GM23338 (cell line): ENCODE results near the gene TPO. TPM values are rescaled to one million over a fixed set of nuclear protein-coding genes. Genes with fewer than 3 reads are reported as not detected.

Source experiments
- ATAC-seq: fragments of 200-7000 bp; cut with Tn5 transposase; 3 replicates; pipeline ENCODE4 v1.9.1; 2020
- DNase-seq: peaks from one replicate; pipeline ENCODE4 v3.0.0-alpha.2; 2015; ENCODE audit warnings: low spot score
- H2AFZ ChIP-seq: fragments of 200-600 bp; sonication (generic); 2 replicates; pipeline ENCODE4 v1.8.0; 2016; ENCODE audit warnings: antibody characterized with exemption, mild to moderate bottlenecking, moderate library complexity
- H3F3A ChIP-seq: fragments of 200-600 bp; sonication (generic); replicated peaks from 2 replicates; pipeline ENCODE4 v1.8.0; 2017; ENCODE audit warnings: antibody characterized with exemption, mixed run types, low read depth
- H3K27ac ChIP-seq: fragments of 200-600 bp; sonication (generic); 2 replicates; pipeline ENCODE4 v1.6.1; 2016; ENCODE audit warnings: low read depth
- H3K27me3 ChIP-seq: fragments of 200-600 bp; sonication (generic); 2 replicates; pipeline ENCODE4 v1.8.0; 2016; ENCODE audit warnings: mild to moderate bottlenecking, mixed run types, moderate library complexity; ENCODE audit not compliant: insufficient read depth
- H3K36me3 ChIP-seq: fragments of 200-600 bp; sonication (generic); 2 replicates; pipeline ENCODE4 v1.8.0; 2016; ENCODE audit warnings: mild to moderate bottlenecking; ENCODE audit not compliant: insufficient read depth
- H3K4me1 ChIP-seq: fragments of 200-600 bp; sonication (generic); 2 replicates; pipeline ENCODE4 v1.8.0; 2016; ENCODE audit warnings: mild to moderate bottlenecking, moderate library complexity; ENCODE audit not compliant: insufficient read depth
- H3K4me2 ChIP-seq: fragments of 200-600 bp; sonication (generic); 2 replicates; pipeline ENCODE4 v1.7.1; 2017; ENCODE audit warnings: mixed run types
- H3K4me3 ChIP-seq: fragments of 200-600 bp; sonication (generic); 2 replicates; pipeline ENCODE4 v1.6.1; 2016; ENCODE audit warnings: mixed run types
- H3K79me2 ChIP-seq: fragments of 200-600 bp; sonication (generic); replicated peaks from 2 replicates; pipeline ENCODE4 v1.8.0; 2017; ENCODE audit warnings: mild to moderate bottlenecking; ENCODE audit not compliant: insufficient read depth
- H3K9me2 ChIP-seq: fragments of 200-600 bp; sonication (generic); 2 replicates; pipeline ENCODE4 v1.8.0; 2017; ENCODE audit not compliant: insufficient read depth
- H4K20me1 ChIP-seq: fragments of 200-600 bp; sonication (generic); replicated peaks from 2 replicates; pipeline ENCODE4 v1.8.0; 2017; ENCODE audit warnings: mild to moderate bottlenecking; ENCODE audit not compliant: insufficient read depth
- H3K27ac Mint-ChIP-seq: 2 replicates; pipeline ENCODE4 v1.8.0; 2020; ENCODE audit warnings: inconsistent platforms, mild to moderate bottlenecking, moderate library complexity, mixed read lengths
- H3K27me3 Mint-ChIP-seq: 3 replicates; pipeline ENCODE4 v1.8.0; 2022; ENCODE audit warnings: low read depth, mild to moderate bottlenecking, moderate library complexity, mixed read lengths, inconsistent platforms; ENCODE audit not compliant: insufficient read depth, poor library complexity
- H3K36me3 Mint-ChIP-seq: 3 replicates; pipeline ENCODE4 v1.8.0; 2021; ENCODE audit warnings: low read depth, mild to moderate bottlenecking, inconsistent platforms, moderate library complexity, mixed read lengths
- H3K4me1 Mint-ChIP-seq: 3 replicates; pipeline ENCODE4 v1.8.0; 2020; ENCODE audit warnings: mild to moderate bottlenecking, inconsistent platforms, mixed read lengths
- H3K4me3 Mint-ChIP-seq: 3 replicates; pipeline ENCODE4 v1.8.0; 2021; ENCODE audit warnings: moderate library complexity, mild to moderate bottlenecking, inconsistent platforms, mixed read lengths
- H3K9me3 Mint-ChIP-seq: 3 replicates; pipeline ENCODE4 v1.8.0; 2020; ENCODE audit warnings: moderate library complexity, mild to moderate bottlenecking, inconsistent platforms, mixed read lengths
- CREB1 ChIP-seq: fragments of 250-450 bp; sonication (Bioruptor Pico); IDR thresholded peaks from 2 replicates; pipeline ENCODE4 v1.5.0; 2020; ENCODE audit warnings: low read depth, mild to moderate bottlenecking, moderate library complexity
- CTCF ChIP-seq, 2 experiments: fragments of 200-600 bp in 1 of 2; sonication (generic) in 1 of 2; conservative IDR thresholded peaks; 2 replicates each; pipeline versions ENCODE4 v1.5.1 to v1.6.1; 2016 to 2017; ENCODE audit warnings: antibody characterized with exemption in 2 of 2, low read depth in 2 of 2, mild to moderate bottlenecking in 2 of 2, moderate library complexity in 1 of 2
- EZH2 ChIP-seq: fragments of 200-600 bp; sonication (generic); IDR thresholded peaks from one replicate; pipeline ENCODE4 v1.8.0; 2017; ENCODE audit warnings: antibody characterized with exemption, mild to moderate bottlenecking, low read depth; ENCODE audit not compliant: unreplicated experiment
- EZH2phosphoT487 ChIP-seq: fragments of 200-600 bp; sonication (generic); IDR thresholded peaks from one replicate; pipeline ENCODE4 v1.8.1; 2018; ENCODE audit warnings: antibody characterized with exemption; ENCODE audit not compliant: unreplicated experiment
- NANOG ChIP-seq: IDR thresholded peaks from 2 replicates; pipeline ENCODE4 v1.6.1; 2016; ENCODE audit warnings: antibody characterized with exemption, borderline replicate concordance
- POLR2AphosphoS5 ChIP-seq: IDR thresholded peaks from 2 replicates; pipeline ENCODE4 v1.6.1; 2016; ENCODE audit warnings: antibody characterized with exemption, low read depth
- REST ChIP-seq: IDR thresholded peaks from one replicate; pipeline ENCODE4 v1.6.1; 2018; ENCODE audit warnings: antibody characterized with exemption; ENCODE audit not compliant: unreplicated experiment
- STAT1 ChIP-seq: IDR thresholded peaks from one replicate; pipeline ENCODE4 v1.6.1; 2016; ENCODE audit warnings: antibody characterized with exemption; ENCODE audit not compliant: unreplicated experiment
- ZNF114 ChIP-seq: fragments of 250-450 bp; sonication (Bioruptor Pico); IDR thresholded peaks from 2 replicates; pipeline ENCODE4 v1.5.0; 2020; ENCODE audit warnings: mild to moderate bottlenecking, moderate library complexity
- ZNF331 ChIP-seq: fragments of 250-450 bp; sonication (Bioruptor Pico); IDR thresholded peaks from 2 replicates; pipeline ENCODE4 v1.5.0; 2020; ENCODE audit warnings: low read depth, mild to moderate bottlenecking, moderate library complexity
- ZNF462 ChIP-seq: fragments of 250-450 bp; sonication (Bioruptor Pico); IDR thresholded peaks from 2 replicates; pipeline ENCODE4 v1.5.0; 2020; ENCODE audit warnings: mild to moderate bottlenecking, moderate library complexity
- polyA plus RNA-seq: library from polyadenylated mRNA; unstranded; fragments of >200 nt; fragmentation: Nextera tagmentation; extraction: Ambion mirVana; gene quantifications from 2 replicates; pipeline ENCODE4 v1.2.1, GENCODE V29; 2016
- total RNA-seq: library from RNA; depleted of rRNA; stranded (reverse); fragments of >200 nt; shearing (Covaris generic); gene quantifications from 2 replicates; pipeline ENCODE4 v1.2.3, GENCODE V29; 2014
- TF ChIP-seq, protein P1 (sequence below): IDR thresholded peaks from 2 replicates; pipeline ENCODE4 v1.6.1; 2016; ENCODE audit warnings: antibody characterized with exemption

Gene TPO
- total and polyA plus RNA-seq, 2 experiments from 2014 or later, result 0.74 TPM; not detected in 1

GRCh38 chr2:1453561-1453960, 40.3 kb downstream of the TPO start (continued):
- TF ChIP-seq, protein P1, sequence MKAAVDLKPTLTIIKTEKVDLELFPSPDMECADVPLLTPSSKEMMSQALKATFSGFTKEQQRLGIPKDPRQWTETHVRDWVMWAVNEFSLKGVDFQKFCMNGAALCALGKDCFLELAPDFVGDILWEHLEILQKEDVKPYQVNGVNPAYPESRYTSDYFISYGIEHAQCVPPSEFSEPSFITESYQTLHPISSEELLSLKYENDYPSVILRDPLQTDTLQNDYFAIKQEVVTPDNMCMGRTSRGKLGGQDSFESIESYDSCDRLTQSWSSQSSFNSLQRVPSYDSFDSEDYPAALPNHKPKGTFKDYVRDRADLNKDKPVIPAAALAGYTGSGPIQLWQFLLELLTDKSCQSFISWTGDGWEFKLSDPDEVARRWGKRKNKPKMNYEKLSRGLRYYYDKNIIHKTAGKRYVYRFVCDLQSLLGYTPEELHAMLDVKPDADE, result no peak
- TF ChIP-seq NANOG, result no peak

GRCh38 chr2:1454346-1454745, 41.1 kb downstream of the TPO start:
- Histone ChIP-seq H3F3A (peaks cover 15% of the 10 kb centered on the region), H4K20me1 (no peaks in the 10 kb centered on the region), H3K4me3 (no peak overlapping the region), H3K27ac (no peak overlapping the region), H3K36me3 (no peaks in the 10 kb centered on the region), H3K79me2 (no peaks in the 10 kb centered on the region), H3K27me3 (no peaks in the 10 kb centered on the region), H3K4me1 (no peaks in the 10 kb centered on the region), H3K4me2 (no peak overlapping the region), H2AFZ (no peak overlapping the region), H3K9me2 (no peaks in the 10 kb centered on the region)
- ATAC-seq (no peak), DNase-seq (no peak)
- no peaks in the 10 kb centered on the region for H3K36me3 Mint-ChIP-seq
- peaks cover 21% of the 10 kb centered on the region; the same call in 2 of the 3 replicates for H3K9me3 Mint-ChIP-seq
- no peaks in the 10 kb centered on the region for H3K4me1 Mint-ChIP-seq
- peaks cover 4% of the 10 kb centered on the region for H3K27me3 Mint-ChIP-seq
- no peak overlapping the region for H3K4me3 Mint-ChIP-seq
- no peak overlapping the region for H3K27ac Mint-ChIP-seq
- TF ChIP-seq EZH2phosphoT487, result no peak
- no peak for TF ChIP-seq ZNF462 (CRISPR knock-in tag)
- TF ChIP-seq CREB1 (CRISPR knock-in tag), result no peak
- TF ChIP-seq EZH2, result no peak
- no peak for TF ChIP-seq POLR2AphosphoS5
- TF ChIP-seq, protein P1, result no peak
- no peak for TF ChIP-seq REST
- TF ChIP-seq STAT1, result no peak
- no peak for TF ChIP-seq ZNF114
- no peak for TF ChIP-seq CTCF (conservative IDR thresholded peaks at IDR 0.05; ENCODE audit: low read depth in 2 of 2)
- TF ChIP-seq ZNF331 (CRISPR knock-in tag), result no peak
- no peak for TF ChIP-seq NANOG
